Esophagus (tissue), 2 donors: ENCODE data around the gene ALAS2. TPM values are rescaled to one million over a fixed set of nuclear protein-coding genes. Genes with fewer than 3 reads are reported as not detected.
"Not testable (repeated sequence)": the region's sequence is repeated elsewhere in the genome, so short reads cannot be mapped to it uniquely, and the experiment has no call there.

ENCODE experiments used
- H3K27ac ChIP-seq, 2 donors: one replicate each; pipeline ENCODE4 v1.5.1; 2013; ENCODE audit warnings: low read depth in 2 of 2, mild to moderate bottlenecking in 2 of 2, inconsistent platforms in 1 of 2, low read length in 1 of 2, moderate library complexity in 1 of 2
- H3K27me3 ChIP-seq, 2 donors: one replicate each; pipeline ENCODE4 v1.6.1; 2013; ENCODE audit warnings: low read length in 2 of 2, control low read depth in 1 of 2, mild to moderate bottlenecking in 1 of 2; ENCODE audit not compliant: insufficient read depth in 2 of 2, control insufficient read depth in 1 of 2
- H3K36me3 ChIP-seq, 2 donors: one replicate each; pipeline ENCODE4 v1.6.1; 2013; ENCODE audit warnings: low read length in 1 of 2; ENCODE audit not compliant: control insufficient read depth in 2 of 2, insufficient read depth in 2 of 2
- H3K4me1 ChIP-seq, 2 donors: one replicate each; pipeline ENCODE4 v1.6.1; 2013; ENCODE audit warnings: low read length in 1 of 2; ENCODE audit not compliant: control insufficient read depth in 2 of 2, insufficient read depth in 2 of 2
- H3K4me3 ChIP-seq, 2 donors: one replicate each; pipeline ENCODE4 v1.5.1; 2013; ENCODE audit warnings: low read length in 2 of 2, mild to moderate bottlenecking in 2 of 2, low read depth in 1 of 2, moderate library complexity in 1 of 2
- H3K9me3 ChIP-seq, 2 donors: one replicate each; pipeline ENCODE4 v1.6.1; 2013; ENCODE audit warnings: mild to moderate bottlenecking in 2 of 2, low read depth in 1 of 2, low read length in 1 of 2, moderate library complexity in 1 of 2; ENCODE audit not compliant: control insufficient read depth in 2 of 2, insufficient read depth in 1 of 2
- WGBS, 2 donors: extraction: QIAGEN DNeasy Blood & Tissue Kit; methylation state at CpG; one replicate each; pipeline ENCODE4 v1.1.7; 2013; 5-methylcytosine and 5-hydroxymethylcytosine counted together
- polyA plus RNA-seq, 2 donors: library from polyadenylated mRNA; stranded (reverse); fragments of 200-250 nt; gene quantifications; one replicate each; pipeline ENCODE4 v1.2.3, GENCODE V29; 2013
- donor health status: healthy with polysubstance abuse.
- donor health status: Bipolar disorder and iron deficiency.

The ALAS2 gene
- polyA plus RNA-seq, 2 donors = not detected

DNA sequence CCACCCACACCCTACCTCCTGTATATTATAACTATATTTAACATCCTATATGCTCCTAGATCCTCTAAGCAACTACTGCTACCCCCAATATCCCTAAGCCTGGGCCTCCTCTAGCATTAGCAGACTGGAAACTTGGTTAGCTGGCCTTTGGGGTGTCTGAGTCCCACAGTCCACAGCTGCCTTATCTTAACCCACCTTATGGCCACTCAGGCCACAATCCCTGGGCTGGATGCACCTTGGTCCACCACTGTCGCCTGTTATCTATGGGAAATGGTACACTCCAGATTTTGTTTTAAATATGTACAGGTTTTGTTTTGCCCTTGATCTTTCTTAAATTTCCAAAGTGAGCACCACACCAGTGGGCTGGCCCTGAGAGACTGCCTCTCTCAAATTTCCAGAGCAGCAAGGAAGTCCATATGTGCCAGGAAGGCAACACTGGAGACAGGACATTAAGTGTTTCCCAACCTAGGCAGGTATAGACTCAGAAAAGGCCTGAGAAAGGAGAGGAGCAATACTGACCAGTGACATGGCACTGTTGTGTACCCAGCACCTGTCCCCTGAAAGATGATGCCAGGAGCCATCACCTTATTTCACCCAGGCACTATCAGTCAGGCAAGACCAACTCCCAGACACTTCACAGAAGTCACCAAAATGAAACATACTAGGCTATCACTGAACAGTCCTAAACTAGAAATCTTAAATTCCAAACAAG lies 37.7 kb downstream of the ALAS2 start:
- Histone ChIP-seq H3K9me3 (no peaks in the 10 kb centered on the region), H3K27ac (no peak overlapping the region), H3K27me3 (peaks cover 0 to 3% of the 10 kb centered on the region in 2 donors), H3K36me3 (no peaks in the 10 kb centered on the region), H3K4me3 (no peak overlapping the region), H3K4me1 (no peaks in the 10 kb centered on the region)
- WGBS, 2 donors = 89 to 95% methylated on average over 1 of the region's 1 CpG

DNA sequence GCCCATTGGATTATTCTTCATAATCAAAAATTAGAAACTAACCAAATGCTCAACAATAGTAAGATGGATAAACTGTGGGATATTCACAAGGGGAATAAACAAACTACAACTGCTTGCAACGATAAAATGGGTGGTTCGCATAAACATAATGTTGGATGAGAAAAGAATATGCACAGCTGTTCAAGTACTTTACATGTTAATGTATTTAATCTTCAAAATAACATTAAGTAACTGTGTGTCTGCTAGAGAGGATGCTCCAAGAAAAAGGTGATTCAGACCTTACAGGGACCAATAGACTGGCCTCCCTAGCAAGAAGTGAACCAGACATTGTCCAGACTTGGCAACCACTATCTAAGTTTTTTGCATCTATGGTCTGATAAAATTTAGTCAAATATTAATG lies 39.1 kb downstream of the ALAS2 start:
- Histone ChIP-seq H3K27ac (no peak overlapping the region), H3K4me3 (no peak overlapping the region), H3K4me1 (no peaks in the 10 kb centered on the region), H3K27me3 (peaks cover 0 to 3% of the 10 kb centered on the region in 2 donors), H3K36me3 (no peaks in the 10 kb centered on the region), H3K9me3 (no peaks in the 10 kb centered on the region)
- 84 to 86% methylated on average over 2 of the region's 2 CpGs for WGBS, 2 donors

DNA sequence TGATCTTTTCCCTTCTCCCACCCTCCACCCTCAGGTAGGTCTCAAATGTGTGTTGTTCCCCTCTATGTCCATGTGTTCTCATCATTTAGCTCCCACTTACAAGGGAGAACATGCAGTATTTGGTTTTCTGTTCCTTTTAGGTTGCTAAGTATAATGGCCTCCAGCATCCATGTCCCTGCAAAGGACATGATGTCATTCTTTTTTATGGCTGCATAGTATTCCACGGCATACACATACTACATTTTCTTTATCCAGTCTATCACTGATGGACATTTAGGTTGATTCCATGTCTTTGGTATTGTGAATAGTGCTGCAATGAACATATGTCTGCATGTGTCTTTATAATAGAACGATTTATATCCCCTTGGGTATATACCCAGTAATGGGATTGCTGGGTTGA lies 47.5 kb downstream of the ALAS2 start:
- not testable (repeated sequence) for H3K4me1 ChIP-seq

DNA sequence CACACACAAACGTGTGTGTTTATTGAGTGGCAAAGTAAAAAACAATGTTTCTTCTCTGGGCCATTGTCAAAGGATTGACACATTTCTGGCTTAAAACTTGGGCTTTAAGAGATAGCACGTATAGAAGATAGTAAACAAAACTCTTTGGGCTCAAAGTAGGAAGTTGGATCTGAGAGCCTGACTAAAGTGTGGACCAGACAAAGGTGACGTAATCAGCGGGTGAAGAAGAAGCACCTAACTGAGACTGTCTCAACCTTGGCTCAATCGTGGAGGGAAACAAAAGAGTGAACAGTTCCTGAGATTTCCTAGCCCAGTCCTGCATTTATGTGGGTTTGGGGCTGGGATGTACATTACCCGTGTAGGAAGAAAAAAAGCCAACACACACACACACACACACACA lies 50.4 kb downstream of the ALAS2 start:
- Histone ChIP-seq H3K27me3 (no peaks in the 10 kb centered on the region), H3K36me3 (no peaks in the 10 kb centered on the region), H3K9me3 (no peaks in the 10 kb centered on the region), H3K4me1 (no peaks in the 10 kb centered on the region), H3K4me3 (no peak overlapping the region), H3K27ac (no peak overlapping the region)
- WGBS, 2 donors = 63 to 79% methylated on average over 6 of the region's 6 CpGs

More for the DNA sequence above, 47.5 kb downstream of the ALAS2 start:
- not testable (repeated sequence) for H3K36me3 ChIP-seq, H3K27me3 ChIP-seq, H3K9me3 ChIP-seq, H3K27ac ChIP-seq, H3K4me3 ChIP-seq
- 91 to 94% methylated on average over 2 of the region's 2 CpGs for WGBS, 2 donors

DNA sequence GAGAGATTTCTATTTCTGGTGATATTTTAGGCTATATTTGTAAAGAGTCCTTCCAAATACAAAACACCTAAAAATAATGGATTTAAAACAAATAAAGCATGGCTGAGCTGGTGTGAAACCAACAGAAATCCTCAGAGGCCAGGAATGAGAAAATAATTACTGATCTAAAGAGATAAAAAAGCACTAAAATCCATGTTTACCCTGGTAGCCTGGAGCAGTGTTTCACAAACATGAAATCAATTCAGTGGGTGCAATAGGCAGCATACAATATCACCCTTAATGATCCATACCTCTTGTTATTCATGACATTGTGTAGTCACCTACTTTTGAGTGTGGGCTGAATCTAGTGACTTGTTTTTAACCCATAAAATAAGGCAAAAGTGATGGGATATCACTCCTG lies 51.3 kb downstream of the ALAS2 start:
- Histone ChIP-seq H3K27ac (no peak overlapping the region), H3K4me1 (no peaks in the 10 kb centered on the region), H3K4me3 (no peak overlapping the region), H3K27me3 (no peaks in the 10 kb centered on the region), H3K36me3 (no peaks in the 10 kb centered on the region), H3K9me3 (no peaks in the 10 kb centered on the region)

DNA sequence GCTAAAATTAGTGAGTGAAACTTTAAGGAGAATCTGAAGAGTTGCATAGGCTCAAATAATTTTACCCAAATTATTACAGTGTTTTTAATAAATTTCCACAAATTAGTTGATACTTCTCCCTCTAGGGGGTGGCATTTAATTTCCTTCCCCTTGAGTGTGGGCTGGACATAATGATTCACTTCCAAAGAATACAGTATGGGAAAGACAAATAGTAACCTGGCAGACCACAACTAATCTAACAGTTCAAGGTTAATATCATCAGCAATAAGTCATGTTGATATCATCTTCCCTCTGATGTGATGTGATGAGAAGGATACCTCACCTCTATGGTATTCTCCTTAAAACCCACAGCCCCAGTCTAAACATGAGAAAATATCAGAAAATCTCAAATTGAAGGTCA lies 52.3 kb downstream of the ALAS2 start:
- H3K36me3 ChIP-seq = no peaks in the 10 kb centered on the region
- no peaks in the 10 kb centered on the region for H3K27me3 ChIP-seq
- H3K4me1 ChIP-seq = no peaks in the 10 kb centered on the region
- no peak overlapping the region for H3K27ac ChIP-seq
- H3K9me3 ChIP-seq = no peaks in the 10 kb centered on the region
- no peak overlapping the region for H3K4me3 ChIP-seq

DNA sequence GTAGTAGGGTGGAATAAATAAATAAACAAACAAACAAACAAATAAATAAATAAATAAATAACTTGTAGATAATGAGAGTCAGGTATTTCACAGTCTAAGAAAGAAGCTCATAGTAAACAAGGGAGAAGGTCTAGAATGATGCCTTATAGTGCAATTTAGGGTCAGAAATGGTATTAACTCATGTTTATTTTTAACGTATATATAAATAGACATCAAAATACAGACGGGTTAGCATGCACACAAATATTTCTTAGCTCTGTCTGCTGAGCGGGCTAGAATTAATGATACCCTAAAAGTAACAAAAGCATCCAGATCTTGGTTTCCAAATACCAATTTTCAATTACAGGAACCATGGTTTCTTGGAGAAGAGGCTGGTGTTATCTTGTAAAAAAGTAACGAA lies 53.4 kb downstream of the ALAS2 start:
- H3K4me3 ChIP-seq = no peak overlapping the region
- no peak overlapping the region for H3K27ac ChIP-seq
- H3K4me1 ChIP-seq = no peaks in the 10 kb centered on the region
- WGBS, 2 donors = 62 to 80% methylated on average over 4 of the region's 4 CpGs
- no peaks in the 10 kb centered on the region for H3K9me3 ChIP-seq
- no peaks in the 10 kb centered on the region for H3K36me3 ChIP-seq
- H3K27me3 ChIP-seq = no peaks in the 10 kb centered on the region

DNA sequence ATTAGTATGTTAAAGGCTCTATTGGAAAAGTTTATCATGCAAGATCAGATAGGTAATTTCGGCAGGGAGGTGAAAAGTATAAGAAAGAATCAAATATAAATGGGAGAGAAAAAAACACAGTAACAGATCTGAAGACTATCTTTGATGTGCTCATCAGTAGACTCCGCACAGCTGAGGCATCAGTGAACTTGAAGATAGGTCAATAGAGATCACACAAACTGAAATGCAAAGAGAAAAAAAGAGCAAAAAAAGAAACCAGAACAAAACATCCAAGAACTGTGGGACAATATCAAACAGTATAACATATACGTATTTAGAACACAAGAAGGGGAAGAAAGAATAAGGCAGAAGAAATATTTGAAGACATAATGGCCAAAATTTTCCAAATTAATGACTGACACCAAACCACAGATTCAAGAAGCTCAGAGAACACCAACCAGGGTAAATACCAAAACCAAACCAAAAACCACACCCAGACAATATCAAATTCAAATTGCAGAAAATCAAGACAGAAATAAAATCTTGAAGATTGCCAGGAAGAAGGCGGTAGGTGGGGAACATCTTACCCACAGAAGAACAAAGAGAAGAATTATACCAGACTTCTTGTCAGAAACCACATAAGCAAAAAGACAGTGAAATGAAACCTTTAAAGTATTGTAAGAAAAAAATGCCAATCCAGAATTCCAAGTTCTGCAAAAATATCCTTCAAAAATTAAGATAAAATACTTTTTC lies 65.8 kb downstream of the ALAS2 start:
- no peak overlapping the region for H3K4me3 ChIP-seq
- H3K9me3 ChIP-seq = no peaks in the 10 kb centered on the region
- no peaks in the 10 kb centered on the region for H3K4me1 ChIP-seq
- no peaks in the 10 kb centered on the region for H3K36me3 ChIP-seq
- 61 to 81% methylated on average over 4 of the region's 4 CpGs for WGBS, 2 donors
- H3K27ac ChIP-seq = no peak overlapping the region
- H3K27me3 ChIP-seq = peaks cover 0 to 6% of the 10 kb centered on the region in 2 donors

DNA sequence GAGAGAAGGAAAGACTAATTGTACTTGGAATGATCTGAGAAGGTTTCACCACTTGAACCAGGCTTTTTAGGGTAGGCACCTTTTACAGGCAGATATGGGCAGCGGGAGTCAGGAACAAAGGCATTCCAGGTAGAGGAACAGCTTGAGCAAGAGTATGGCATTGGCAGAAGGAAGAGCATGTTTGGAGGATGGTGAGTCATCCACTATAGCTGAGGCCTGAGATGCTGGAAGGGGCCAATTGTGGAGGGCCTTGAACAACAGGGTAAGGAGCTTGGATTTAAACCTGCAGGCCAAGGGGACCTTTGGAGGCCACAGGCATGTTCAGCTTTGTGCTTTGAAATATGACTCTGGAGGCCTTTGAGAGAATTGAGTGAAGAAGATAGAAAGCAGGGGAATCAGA lies 69.0 kb downstream of the ALAS2 start:
- Histone ChIP-seq H3K4me3 (no peak overlapping the region), H3K9me3 (no peaks in the 10 kb centered on the region), H3K27ac (no peak overlapping the region), H3K27me3 (peaks cover 0 to 6% of the 10 kb centered on the region in 2 donors), H3K4me1 (no peaks in the 10 kb centered on the region), H3K36me3 (no peaks in the 10 kb centered on the region)
- 79 to 91% methylated on average over 1 of the region's 1 CpG for WGBS, 2 donors
